Naive thymus-derived CD4-positive, alpha-beta T cell (primary cell): Measurements from ENCODE around the gene HAND2. TPM values are rescaled to one million over a fixed set of nuclear protein-coding genes. Genes with fewer than 3 reads are reported as not detected.

Experiments
- ATAC-seq: fragments of 150-1000 bp; cut with Tn5 transposase; 2 replicates; pipeline ENCODE4 v1.10.0; 2021; ENCODE audit warnings: mild to moderate bottlenecking, moderate library complexity
- CTCF ChIA-PET: fragments of 350-600 bp; sonication (Branson Sonifier 250); formaldehyde crosslinking; loops from one replicate; lab custom pipeline; 2021; ENCODE audit warnings: antibody characterized with exemption; lab: Charles Lee
- POLR2A ChIA-PET: fragments of 350-600 bp; sonication (Branson Sonifier 250); formaldehyde crosslinking; loops from one replicate; lab custom pipeline; 2021; ENCODE audit warnings: antibody characterized with exemption, inconsistent platforms; lab: Charles Lee
- DNase-seq, 9 donors: peaks; one replicate each; pipeline versions ENCODE4 v3.0.0 to v3.0.0-alpha.2; 2020 to 2022; ENCODE audit warnings: mixed read lengths in 1 of 9
- H3K27ac ChIP-seq: one replicate; pipeline ENCODE4 v1.7.0; 2013; ENCODE audit warnings: mild to moderate bottlenecking, low read depth, low read length, moderate library complexity
- H3K27me3 ChIP-seq, 2 donors: one replicate each; pipeline ENCODE4 v1.7.0; 2013; ENCODE audit warnings: low read length in 2 of 2, mild to moderate bottlenecking in 2 of 2, moderate library complexity in 2 of 2; ENCODE audit not compliant: control insufficient read depth in 2 of 2, insufficient read depth in 2 of 2
- H3K36me3 ChIP-seq, 3 experiments: 1 replicate in 2 of 3; 2 replicates in 1 of 3; pipeline ENCODE4 v1.7.0; 2013; ENCODE audit warnings: low read length in 3 of 3, mild to moderate bottlenecking in 3 of 3, moderate library complexity in 1 of 3; ENCODE audit not compliant: insufficient read depth in 3 of 3, control insufficient read depth in 2 of 3
- H3K4me1 ChIP-seq, 2 donors: one replicate each; pipeline ENCODE4 v1.7.0; 2013; ENCODE audit warnings: low read length in 2 of 2, mild to moderate bottlenecking in 2 of 2, moderate library complexity in 1 of 2; ENCODE audit not compliant: control insufficient read depth in 2 of 2, insufficient read depth in 2 of 2
- H3K4me3 ChIP-seq: 2 replicates; pipeline ENCODE4 v1.7.0; 2013; ENCODE audit warnings: mild to moderate bottlenecking, low read length
- H3K9me3 ChIP-seq, 3 experiments: 1 replicate in 2 of 3; 2 replicates in 1 of 3; pipeline ENCODE4 v1.7.0; 2013; ENCODE audit warnings: low read length in 3 of 3; ENCODE audit not compliant: control insufficient read depth in 2 of 3
- H3K27ac Mint-ChIP-seq, 9 donors: one replicate each; pipeline ENCODE4 v1.8.0; 2020 to 2022; ENCODE audit warnings: mixed read lengths in 9 of 9, mild to moderate bottlenecking in 8 of 9, moderate library complexity in 5 of 9, inconsistent platforms in 2 of 9
- H3K27me3 Mint-ChIP-seq, 5 donors: one replicate each; pipeline ENCODE4 v1.8.0; 2021 to 2022; ENCODE audit warnings: mixed read lengths in 5 of 5, mild to moderate bottlenecking in 1 of 5
- H3K36me3 Mint-ChIP-seq, 5 donors: one replicate each; pipeline ENCODE4 v1.8.0; 2020 to 2022; ENCODE audit warnings: mixed read lengths in 5 of 5, mild to moderate bottlenecking in 3 of 5, inconsistent platforms in 1 of 5
- H3K4me1 Mint-ChIP-seq, 7 donors: one replicate each; pipeline ENCODE4 v1.8.0; 2020 to 2022; ENCODE audit warnings: mixed read lengths in 7 of 7, mild to moderate bottlenecking in 3 of 7, inconsistent platforms in 1 of 7
- H3K4me3 Mint-ChIP-seq, 10 donors: one replicate each; pipeline ENCODE4 v1.8.0; 2020 to 2022; ENCODE audit warnings: mild to moderate bottlenecking in 10 of 10, mixed read lengths in 10 of 10, moderate library complexity in 6 of 10, inconsistent platforms in 2 of 10
- H3K9me3 Mint-ChIP-seq, 11 donors: one replicate each; pipeline ENCODE4 v1.8.0; 2020 to 2022; ENCODE audit warnings: mixed read lengths in 11 of 11, mild to moderate bottlenecking in 4 of 11, inconsistent platforms in 1 of 11, moderate library complexity in 1 of 11
- intact Hi-C, 2 donors: fragments of 100-400 bp; cut with micrococcal nuclease; formaldehyde crosslinking; loops; one replicate each; pipeline ENCODE4 v1.15.1; 2023
- polyA plus RNA-seq, 2 donors: library from polyadenylated mRNA; unstranded; fragments of 300-500 nt; fragmentation: Illumina TruSeq; gene quantifications; one replicate each; pipeline ENCODE4 v1.2.3, GENCODE V29; 2021
- total RNA-seq, 6 experiments: library from RNA in 5 of 6; stranded (reverse) in 5 of 6; gene quantifications; 1 replicate in 5 of 6; 2 replicates in 1 of 6; pipeline ENCODE4 v1.2.3 and lab custom pipeline; 2021 to 2026

Gene HAND2
- total and polyA plus RNA-seq, 7 experiments from 2014 or later, result not detected

- H3K4me3 ChIP-seq, result no peak overlapping the region
- ChIA-PET CTCF (interaction anchor here (1.6 kb wide), 1 partner anchor 68 kb away, joined by 4 read pairs; no protein-coding TSS in a partner anchor), POLR2A (no interaction called here)
- Mint-ChIP-seq H3K27me3 (peaks cover 0 to 22% (median 9%) of the 10 kb centered on the region in 5 donors), H3K4me3 (no peak overlapping the region), H3K36me3 (no peaks in the 10 kb centered on the region), H3K4me1 (peaks cover 0 to 24% (median 6%) of the 10 kb centered on the region in 7 donors), H3K27ac (no peak overlapping the region), H3K9me3 (peaks cover 0 to 2% (median 0%) of the 10 kb centered on the region in 11 donors)
- no peak for ATAC-seq
- no peak for DNase-seq
- intact Hi-C loops, result no loop called here
- no peaks in the 10 kb centered on the region for H3K27me3 ChIP-seq
- no peaks in the 10 kb centered on the region for H3K4me1 ChIP-seq
- no peaks in the 10 kb centered on the region for H3K9me3 ChIP-seq
- H3K27ac ChIP-seq, result no peak overlapping the region
- H3K36me3 ChIP-seq, result no peaks in the 10 kb centered on the region
These were observed 41.4 kb downstream of the HAND2 start for GRCh38 chr4:173488656-173489055.

- peaks cover 0 to 2% (median 0%) of the 10 kb centered on the region in 11 donors for H3K9me3 Mint-ChIP-seq
- no peak overlapping the region for H3K27ac Mint-ChIP-seq
- Histone ChIP-seq H3K27me3 (no peaks in the 10 kb centered on the region), H3K9me3 (no peaks in the 10 kb centered on the region), H3K36me3 (no peaks in the 10 kb centered on the region), H3K27ac (no peak overlapping the region), H3K4me1 (no peaks in the 10 kb centered on the region), H3K4me3 (no peak overlapping the region)
- DNase-seq, result no peak
- ATAC-seq, result no peak
- H3K4me1 Mint-ChIP-seq, result peaks cover 0 to 22% (median 6%) of the 10 kb centered on the region in 7 donors
- POLR2A ChIA-PET, result no interaction called here
- H3K36me3 Mint-ChIP-seq, result no peaks in the 10 kb centered on the region
- intact Hi-C loops, result no loop called here
- CTCF ChIA-PET, result interaction anchor here (1.6 kb wide), 1 partner anchor 68 kb away, joined by 4 read pairs; no protein-coding TSS in a partner anchor
- no peak overlapping the region for H3K4me3 Mint-ChIP-seq
- H3K27me3 Mint-ChIP-seq, result peaks cover 0 to 18% (median 7%) of the 10 kb centered on the region in 5 donors
These were observed 42.0 kb downstream of the HAND2 start for GRCh38 chr4:173488074-173488473.

- Histone ChIP-seq H3K9me3 (no peaks in the 10 kb centered on the region), H3K27ac (no peak overlapping the region), H3K27me3 (no peaks in the 10 kb centered on the region), H3K4me1 (no peaks in the 10 kb centered on the region), H3K4me3 (no peak overlapping the region), H3K36me3 (no peaks in the 10 kb centered on the region)
- DNase-seq (no peak), ATAC-seq (no peak)
- intact Hi-C loops, result no loop called here
- H3K4me3 Mint-ChIP-seq, result no peak overlapping the region
- peaks cover 0 to 9% (median 6%) of the 10 kb centered on the region in 5 donors for H3K27me3 Mint-ChIP-seq
- no peaks in the 10 kb centered on the region for H3K36me3 Mint-ChIP-seq
- H3K4me1 Mint-ChIP-seq, result peaks cover 0 to 12% (median 0%) of the 10 kb centered on the region in 7 donors
- POLR2A ChIA-PET, result no interaction called here
- no peak overlapping the region for H3K27ac Mint-ChIP-seq
- CTCF ChIA-PET, result interaction anchor here (0.7 to 1.9 kb wide), 2 partner anchors 23 to 66 kb away, joined by 3 to 7 read pairs; no protein-coding TSS in a partner anchor
- peaks cover 0 to 2% (median 0%) of the 10 kb centered on the region in 11 donors for H3K9me3 Mint-ChIP-seq
These were observed 43.2 kb downstream of the HAND2 start for GRCh38 chr4:173486714-173487392.

GRCh38 chr4:173485164-173485563, 44.9 kb downstream of the HAND2 start:
- no peaks in the 10 kb centered on the region for H3K27me3 ChIP-seq
- intact Hi-C loops, result loop anchor here in 1 of 2 donors (2.0 kb wide), 1 partner anchor 116 kb away; no protein-coding TSS in a partner anchor
- no peaks in the 10 kb centered on the region for H3K36me3 ChIP-seq
- no peak overlapping the region for H3K27ac ChIP-seq
- peaks cover 0 to 7% (median 0%) of the 10 kb centered on the region in 5 donors for H3K27me3 Mint-ChIP-seq
- ChIA-PET POLR2A (no interaction called here), CTCF (interaction anchor here (1.9 kb wide), 1 partner anchor 65 kb away, joined by 7 read pairs; no protein-coding TSS in a partner anchor)
- H3K27ac Mint-ChIP-seq, result no peak overlapping the region
- no peaks in the 10 kb centered on the region for H3K9me3 ChIP-seq
- peaks cover 0 to under 1% (median 0%) of the 10 kb centered on the region in 7 donors for H3K4me1 Mint-ChIP-seq
- no peak for ATAC-seq
- H3K4me3 Mint-ChIP-seq, result no peak overlapping the region
- no peak overlapping the region for H3K4me3 ChIP-seq
- H3K9me3 Mint-ChIP-seq, result peaks cover 0 to 2% (median 0%) of the 10 kb centered on the region in 11 donors
- H3K4me1 ChIP-seq, result no peaks in the 10 kb centered on the region
- DNase-seq, result no peak
- H3K36me3 Mint-ChIP-seq, result no peaks in the 10 kb centered on the region

GRCh38 chr4:173482330-173482931, 47.6 kb downstream of the HAND2 start:
- peaks cover 0 to 7% (median 4%) of the 10 kb centered on the region in 5 donors for H3K27me3 Mint-ChIP-seq
- H3K4me3 ChIP-seq, result no peak overlapping the region
- H3K36me3 ChIP-seq, result no peaks in the 10 kb centered on the region
- no peak overlapping the region for H3K27ac ChIP-seq
- ChIA-PET CTCF (no interaction called here), POLR2A (no interaction called here)
- H3K4me1 Mint-ChIP-seq, result no peaks in the 10 kb centered on the region
- H3K9me3 Mint-ChIP-seq, result no peaks in the 10 kb centered on the region
- no peak overlapping the region for H3K27ac Mint-ChIP-seq
- intact Hi-C loops, result loop anchor here in 1 of 2 donors (2.0 kb wide), 1 partner anchor 42 kb away; no protein-coding TSS in a partner anchor
- no peak for DNase-seq
- no peaks in the 10 kb centered on the region for H3K27me3 ChIP-seq
- H3K9me3 ChIP-seq, result no peaks in the 10 kb centered on the region
- H3K4me1 ChIP-seq, result no peaks in the 10 kb centered on the region
- H3K4me3 Mint-ChIP-seq, result no peak overlapping the region
- ATAC-seq, result no peak
- H3K36me3 Mint-ChIP-seq, result no peaks in the 10 kb centered on the region

GRCh38 chr4:173478913-173479283, 51.1 kb downstream of the HAND2 start:
- CTCF ChIA-PET, result no interaction called here
- no peak overlapping the region for H3K27ac Mint-ChIP-seq

More at GRCh38 chr4:173478913-173479283, 51.1 kb downstream of the HAND2 start:
- ATAC-seq (no peak), DNase-seq (no peak)
- Histone ChIP-seq H3K27me3 (no peaks in the 10 kb centered on the region), H3K27ac (no peak overlapping the region), H3K9me3 (no peaks in the 10 kb centered on the region), H3K36me3 (no peaks in the 10 kb centered on the region), H3K4me3 (no peak overlapping the region), H3K4me1 (no peaks in the 10 kb centered on the region)
- H3K9me3 Mint-ChIP-seq, result no peaks in the 10 kb centered on the region
- peaks cover 0 to 20% (median 4%) of the 10 kb centered on the region in 5 donors for H3K27me3 Mint-ChIP-seq
- no peaks in the 10 kb centered on the region for H3K4me1 Mint-ChIP-seq
- POLR2A ChIA-PET, result no interaction called here
- H3K4me3 Mint-ChIP-seq, result no peak overlapping the region
- intact Hi-C loops, result no loop called here
- H3K36me3 Mint-ChIP-seq, result no peaks in the 10 kb centered on the region
